Trophoblast cell (in vitro differentiated cells and primary cell): ENCODE data around the gene HTR7.

Source experiments
- DNase-seq, 2 donors: peaks; one replicate each; pipeline ENCODE4 v3.0.0-alpha.2; 2016
- H2AFZ ChIP-seq: 2 replicates; pipeline ENCODE4 v1.6.1; 2013; ENCODE audit warnings: low read length, moderate library complexity, mild to moderate bottlenecking; ENCODE audit not compliant: insufficient read depth, poor library complexity
- H2AK5ac ChIP-seq: 2 replicates; pipeline ENCODE4 v1.6.1; 2013; ENCODE audit warnings: mild to moderate bottlenecking, low read length
- H2BK120ac ChIP-seq: 2 replicates; pipeline ENCODE4 v1.6.1; 2013; ENCODE audit warnings: low read length, mild to moderate bottlenecking, moderate library complexity; ENCODE audit not compliant: insufficient read depth, poor library complexity
- H2BK12ac ChIP-seq: 2 replicates; pipeline ENCODE4 v1.6.1; 2013; ENCODE audit warnings: mild to moderate bottlenecking, low read length, moderate library complexity
- H2BK5ac ChIP-seq: 2 replicates; pipeline ENCODE4 v1.6.1; 2013; ENCODE audit warnings: low read length, low read depth, moderate library complexity, mild to moderate bottlenecking; ENCODE audit not compliant: poor library complexity
- H3K14ac ChIP-seq: 2 replicates; pipeline ENCODE4 v1.6.1; 2013; ENCODE audit warnings: mild to moderate bottlenecking, low read length
- H3K18ac ChIP-seq: 2 replicates; pipeline ENCODE4 v1.6.1; 2013; ENCODE audit warnings: mild to moderate bottlenecking, low read length
- H3K23ac ChIP-seq: 2 replicates; pipeline ENCODE4 v1.6.1; 2013; ENCODE audit warnings: low read length
- H3K27ac ChIP-seq: 2 replicates; pipeline ENCODE4 v1.5.1; 2013; ENCODE audit warnings: low read depth, mild to moderate bottlenecking, inconsistent platforms, low read length, moderate library complexity
- H3K27me3 ChIP-seq: 2 replicates; pipeline ENCODE4 v1.6.1; 2013; ENCODE audit warnings: inconsistent platforms, mild to moderate bottlenecking, low read length, moderate library complexity; ENCODE audit not compliant: insufficient read depth
- H3K36me3 ChIP-seq, 2 experiments: 1 replicate in 1 of 2; 2 replicates in 1 of 2; pipeline ENCODE4 v1.6.1; 2013; ENCODE audit warnings: low read length in 2 of 2, mild to moderate bottlenecking in 2 of 2, moderate library complexity in 1 of 2; ENCODE audit not compliant: insufficient read depth in 2 of 2, control insufficient read depth in 1 of 2
- H3K4ac ChIP-seq: 2 replicates; pipeline ENCODE4 v1.6.1; 2013; ENCODE audit warnings: low read depth, mild to moderate bottlenecking, low read length, moderate library complexity
- H3K4me1 ChIP-seq, 2 experiments: 1 replicate in 1 of 2; 2 replicates in 1 of 2; pipeline ENCODE4 v1.6.1; 2013; ENCODE audit warnings: low read length in 2 of 2, mild to moderate bottlenecking in 2 of 2, moderate library complexity in 1 of 2; ENCODE audit not compliant: insufficient read depth in 2 of 2, control insufficient read depth in 1 of 2
- H3K4me2 ChIP-seq: 2 replicates; pipeline ENCODE4 v1.6.1; 2013; ENCODE audit warnings: inconsistent platforms, mild to moderate bottlenecking, low read length, moderate library complexity
- H3K4me3 ChIP-seq: 2 replicates; pipeline ENCODE4 v1.5.1; 2013; ENCODE audit warnings: mild to moderate bottlenecking, low read depth, low read length, inconsistent platforms
- H3K79me1 ChIP-seq: one replicate; pipeline ENCODE4 v1.6.1; 2013; ENCODE audit warnings: low read length
- H3K79me2 ChIP-seq: 2 replicates; pipeline ENCODE4 v1.6.1; 2013; ENCODE audit warnings: low read length, mild to moderate bottlenecking; ENCODE audit not compliant: control insufficient read depth, insufficient read depth, poor library complexity
- H3K9ac ChIP-seq: 2 replicates; pipeline ENCODE4 v1.6.1; 2013; ENCODE audit warnings: mild to moderate bottlenecking, low read length
- H3K9me3 ChIP-seq: 2 replicates; pipeline ENCODE4 v1.6.1; 2013; ENCODE audit warnings: low read depth, mild to moderate bottlenecking, control low read depth, inconsistent platforms, low read length; ENCODE audit not compliant: insufficient read depth
- H4K12ac ChIP-seq: 2 replicates; pipeline ENCODE4 v1.6.1; 2013; ENCODE audit warnings: low read depth, mild to moderate bottlenecking, low read length, moderate library complexity
- H4K8ac ChIP-seq: 2 replicates; pipeline ENCODE4 v1.6.1; 2013; ENCODE audit warnings: low read depth, mild to moderate bottlenecking, low read length, moderate library complexity
- H4K91ac ChIP-seq: one replicate; pipeline ENCODE4 v1.6.1; 2013; ENCODE audit warnings: low read depth, mild to moderate bottlenecking, low read length, moderate library complexity
- WGBS: extraction: QIAGEN DNeasy Blood & Tissue Kit; methylation state at CpG from one replicate; pipeline ENCODE4 v1.1.7; 2013; ENCODE audit warnings: missing lambda C conversion rate; ENCODE audit not compliant: insufficient read length, insufficient coverage; ENCODE audit errors: extremely low coverage; 5-methylcytosine and 5-hydroxymethylcytosine counted together

The HTR7 gene

DNA sequence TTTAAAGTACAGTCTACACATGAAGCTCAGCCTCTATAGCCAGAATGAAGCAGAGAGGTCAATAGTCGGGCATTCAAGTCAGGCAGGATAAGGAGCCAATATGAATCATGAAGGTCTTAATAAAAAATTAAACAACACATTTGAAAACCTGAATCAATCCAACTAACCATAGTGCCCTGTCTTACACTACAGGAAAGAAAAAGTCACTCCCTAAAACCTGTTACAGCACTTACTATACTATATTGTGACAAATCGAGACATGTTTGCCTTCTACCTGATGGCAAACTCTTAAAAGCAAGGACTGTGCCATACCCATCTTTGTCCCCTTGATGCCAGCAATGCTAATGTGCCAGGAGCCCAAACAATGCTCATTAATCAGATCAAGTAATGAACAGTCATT is 117.6 kb downstream of the HTR7 start:
- no CpG with 5 or more reads among the region's 2 CpGs for WGBS
- Histone ChIP-seq H3K4ac (no peak overlapping the region), H2AFZ (no peak overlapping the region), H3K14ac (peak overlapping the region; percentile 61), H3K4me2 (no peak overlapping the region), H3K18ac (no peak overlapping the region), H3K27ac (peak overlapping the region; percentile 32), H3K9ac (no peak overlapping the region), H4K12ac (no peak overlapping the region), H3K36me3 (no peaks in the 10 kb centered on the region), H4K8ac (no peak overlapping the region), H3K4me3 (no peak overlapping the region), H3K4me1 (peaks cover 9 to 17% of the 10 kb centered on the region in 2 experiments), H2BK120ac (peak overlapping the region; percentile 46), H3K9me3 (no peaks in the 10 kb centered on the region), H3K23ac (no peak overlapping the region), H3K27me3 (no peaks in the 10 kb centered on the region), H2BK5ac (peak overlapping the region; percentile 78), H4K91ac (peak overlapping the region; percentile 52), H3K79me2 (peaks cover 3% of the 10 kb centered on the region), H2BK12ac (peak overlapping the region; percentile 74), H3K79me1 (peaks cover 19% of the 10 kb centered on the region), H2AK5ac (no peak overlapping the region)
- DNase-seq: no peak

DNA sequence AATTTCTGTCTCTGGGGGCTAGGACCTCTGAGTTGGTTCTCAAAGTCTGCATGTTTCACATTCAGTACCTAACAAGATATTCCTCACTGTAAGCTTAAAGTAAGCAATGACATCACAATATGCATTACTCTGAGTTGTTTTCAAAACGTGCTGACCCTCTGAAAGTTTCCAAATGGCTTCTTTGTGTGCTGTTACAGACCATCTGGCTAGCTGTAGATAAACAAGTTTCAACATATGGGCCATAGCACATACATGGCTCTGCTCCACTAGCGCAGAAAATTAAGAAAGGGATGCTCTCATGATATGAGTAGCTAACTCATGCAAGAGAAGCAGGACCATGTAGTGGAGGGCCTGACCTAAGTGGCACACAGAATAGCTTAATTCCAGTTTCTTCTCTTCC is 119.0 kb downstream of the HTR7 start:
- H3K27ac ChIP-seq: no peak overlapping the region
- no peaks in the 10 kb centered on the region for H3K9me3 ChIP-seq
- no peak for DNase-seq
- no peak overlapping the region for H4K91ac ChIP-seq
- H2AK5ac ChIP-seq: no peak overlapping the region
- H2BK120ac ChIP-seq: no peak overlapping the region
- no peaks in the 10 kb centered on the region for H3K36me3 ChIP-seq
- H3K79me2 ChIP-seq: peaks cover 3% of the 10 kb centered on the region
- H4K8ac ChIP-seq: no peak overlapping the region
- peak overlapping the region; percentile 2 for H2BK12ac ChIP-seq
- peak overlapping the region; percentile 20 for H3K4ac ChIP-seq
- H3K27me3 ChIP-seq: no peaks in the 10 kb centered on the region
- H2AFZ ChIP-seq: no peak overlapping the region
- H4K12ac ChIP-seq: no peak overlapping the region
- no peak overlapping the region for H3K23ac ChIP-seq
- no peak overlapping the region for H3K9ac ChIP-seq
- H3K4me1 ChIP-seq: peaks cover 9 to 14% of the 10 kb centered on the region in 2 experiments
- no CpG with 5 or more reads among the region's 2 CpGs for WGBS
- H3K79me1 ChIP-seq: peaks cover 13% of the 10 kb centered on the region
- H3K14ac ChIP-seq: no peak overlapping the region
- H2BK5ac ChIP-seq: no peak overlapping the region
- no peak overlapping the region for H3K4me3 ChIP-seq
- no peak overlapping the region for H3K18ac ChIP-seq
- no peak overlapping the region for H3K4me2 ChIP-seq

DNA sequence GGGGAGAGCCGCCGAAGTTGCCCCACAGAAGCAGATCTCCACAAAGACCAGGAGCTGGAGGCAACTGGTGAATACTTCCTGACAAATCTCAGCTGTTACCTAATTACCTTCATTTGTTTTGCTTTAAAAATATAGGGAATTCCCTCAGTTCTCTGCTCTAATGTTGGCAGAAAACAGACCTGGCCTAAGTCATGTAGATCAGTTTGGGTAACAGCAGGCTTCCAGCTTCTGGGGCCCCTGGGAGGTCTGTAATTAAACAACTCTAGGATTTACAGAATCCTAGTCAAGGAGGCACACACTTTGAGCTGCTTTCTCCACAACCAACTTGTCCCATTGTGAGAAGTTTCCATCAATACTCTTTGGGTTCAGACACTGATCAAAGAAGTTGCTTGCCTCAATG is 123.4 kb downstream of the HTR7 start:
- Histone ChIP-seq H2BK12ac (no peak overlapping the region), H3K79me2 (no peaks in the 10 kb centered on the region), H3K4ac (no peak overlapping the region), H3K18ac (no peak overlapping the region), H3K4me1 (peaks cover 0 to 2% of the 10 kb centered on the region in 2 experiments), H3K79me1 (peaks cover 4% of the 10 kb centered on the region), H3K9ac (no peak overlapping the region), H3K9me3 (no peaks in the 10 kb centered on the region), H3K14ac (no peak overlapping the region), H3K4me3 (no peak overlapping the region), H3K36me3 (no peaks in the 10 kb centered on the region), H3K23ac (no peak overlapping the region), H4K91ac (no peak overlapping the region), H2BK120ac (no peak overlapping the region), H3K27me3 (no peaks in the 10 kb centered on the region), H3K4me2 (no peak overlapping the region), H2AFZ (no peak overlapping the region), H2AK5ac (no peak overlapping the region), H4K12ac (no peak overlapping the region), H2BK5ac (no peak overlapping the region), H3K27ac (no peak overlapping the region), H4K8ac (no peak overlapping the region)
- no peak for DNase-seq
- no CpG with 5 or more reads among the region's 2 CpGs for WGBS

DNA sequence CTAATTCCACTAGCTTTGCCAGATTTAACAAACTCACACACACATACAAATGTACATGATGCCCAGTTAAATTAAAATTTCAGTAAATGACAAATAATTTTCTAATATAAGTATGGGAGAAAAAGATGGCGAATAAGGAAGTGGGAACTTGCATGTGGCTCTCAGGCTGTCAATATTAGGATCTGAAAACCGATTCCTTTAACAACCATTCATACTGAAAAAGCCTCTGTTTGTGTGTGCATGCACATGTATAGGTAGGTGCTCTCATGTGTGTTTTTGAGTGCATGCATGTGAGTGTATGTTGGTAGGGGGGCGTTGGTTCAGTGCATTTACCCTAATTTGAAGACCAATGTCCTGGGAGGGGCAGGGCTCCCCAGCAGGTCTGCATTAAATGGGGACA is 125.3 kb downstream of the HTR7 start:
- H3K4me1 ChIP-seq: peaks cover 0 to under 1% of the 10 kb centered on the region in 2 experiments
- no peak for DNase-seq
- H3K4me3 ChIP-seq: no peak overlapping the region
- peaks cover under 1% of the 10 kb centered on the region for H3K79me1 ChIP-seq
- no peak overlapping the region for H3K4ac ChIP-seq
- H2BK5ac ChIP-seq: no peak overlapping the region
- H4K12ac ChIP-seq: no peak overlapping the region
- no peak overlapping the region for H3K23ac ChIP-seq
- H3K27ac ChIP-seq: no peak overlapping the region
- no peak overlapping the region for H3K14ac ChIP-seq
- H3K27me3 ChIP-seq: no peaks in the 10 kb centered on the region
- WGBS: no CpG with 5 or more reads among the region's 3 CpGs
- H2BK12ac ChIP-seq: no peak overlapping the region
- H3K79me2 ChIP-seq: no peaks in the 10 kb centered on the region
- no peak overlapping the region for H3K18ac ChIP-seq
- H4K8ac ChIP-seq: no peak overlapping the region
- no peak overlapping the region for H2AK5ac ChIP-seq
- no peak overlapping the region for H3K9ac ChIP-seq
- no peaks in the 10 kb centered on the region for H3K9me3 ChIP-seq
- no peak overlapping the region for H3K4me2 ChIP-seq
- H4K91ac ChIP-seq: no peak overlapping the region
- H2BK120ac ChIP-seq: no peak overlapping the region
- no peaks in the 10 kb centered on the region for H3K36me3 ChIP-seq
- H2AFZ ChIP-seq: no peak overlapping the region
